ENCODE data around the gene DUSP22. TPM values are rescaled to one million over a fixed set of nuclear protein-coding genes. Genes with fewer than 3 reads are reported as not detected.

DUSP22 gene
- total RNA-seq, 4 donors from 2014 or later, result 35.4 to 213 (median 49.5) TPM

DNA sequence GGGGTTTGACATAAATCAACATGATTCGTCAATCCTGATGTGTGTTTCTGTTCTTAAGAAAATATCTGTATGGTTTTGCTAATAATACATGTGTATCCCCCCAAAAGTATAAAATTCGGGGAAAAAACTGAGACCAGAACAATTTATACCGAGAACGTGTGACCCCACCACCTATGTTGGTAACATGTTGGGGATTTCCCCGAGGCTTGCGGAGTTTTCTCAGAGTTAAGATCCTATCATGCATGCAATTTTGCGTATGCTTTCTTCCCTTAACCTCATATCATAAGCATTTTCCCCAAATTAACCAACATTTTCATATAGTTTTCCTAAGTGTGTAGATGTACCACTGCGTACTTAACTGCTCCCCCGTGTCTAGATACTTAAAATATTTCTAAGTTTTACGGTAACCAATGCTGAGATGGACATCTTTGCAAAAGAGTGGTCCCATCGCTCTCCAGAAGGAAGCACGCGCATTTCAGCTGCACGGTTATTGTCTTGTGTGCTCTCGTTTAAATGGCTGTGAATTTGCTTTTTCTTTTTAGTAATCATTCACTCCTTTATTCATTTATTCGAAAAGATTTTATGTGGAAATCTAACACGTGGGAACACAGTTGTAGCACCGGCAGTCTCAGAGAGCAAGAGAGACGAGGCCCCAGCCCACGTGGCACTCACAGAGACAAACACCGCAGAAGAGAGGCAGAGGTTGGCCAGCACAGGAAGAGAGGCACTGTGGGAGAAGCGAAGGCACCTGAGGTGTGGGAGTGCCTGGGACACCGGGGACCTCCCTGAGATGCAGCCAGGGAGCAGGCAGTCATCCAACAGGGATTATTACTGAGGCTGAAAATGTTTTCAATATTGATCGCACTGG is 86.0 kb downstream of the DUSP22 start:
- H3K27ac ChIP-seq, result no peak overlapping the region
- no peaks in the 10 kb centered on the region for H3K4me1 ChIP-seq
- WGBS, 2 donors (ENCODE audit: low coverage in 1 of 2), result 79 to 85% methylated on average over 24 of the region's 24 CpGs
- no peak overlapping the region for H3K4me3 ChIP-seq
- no peaks in the 10 kb centered on the region for H3K9me3 ChIP-seq
- TF ChIP-seq POLR2AphosphoS5 (IDR thresholded peaks at IDR 0.05) (no peak), EP300 (IDR thresholded peaks at IDR 0.05; ENCODE audit: low read depth) (no peak)
- TF ChIP-seq, protein P1, sequence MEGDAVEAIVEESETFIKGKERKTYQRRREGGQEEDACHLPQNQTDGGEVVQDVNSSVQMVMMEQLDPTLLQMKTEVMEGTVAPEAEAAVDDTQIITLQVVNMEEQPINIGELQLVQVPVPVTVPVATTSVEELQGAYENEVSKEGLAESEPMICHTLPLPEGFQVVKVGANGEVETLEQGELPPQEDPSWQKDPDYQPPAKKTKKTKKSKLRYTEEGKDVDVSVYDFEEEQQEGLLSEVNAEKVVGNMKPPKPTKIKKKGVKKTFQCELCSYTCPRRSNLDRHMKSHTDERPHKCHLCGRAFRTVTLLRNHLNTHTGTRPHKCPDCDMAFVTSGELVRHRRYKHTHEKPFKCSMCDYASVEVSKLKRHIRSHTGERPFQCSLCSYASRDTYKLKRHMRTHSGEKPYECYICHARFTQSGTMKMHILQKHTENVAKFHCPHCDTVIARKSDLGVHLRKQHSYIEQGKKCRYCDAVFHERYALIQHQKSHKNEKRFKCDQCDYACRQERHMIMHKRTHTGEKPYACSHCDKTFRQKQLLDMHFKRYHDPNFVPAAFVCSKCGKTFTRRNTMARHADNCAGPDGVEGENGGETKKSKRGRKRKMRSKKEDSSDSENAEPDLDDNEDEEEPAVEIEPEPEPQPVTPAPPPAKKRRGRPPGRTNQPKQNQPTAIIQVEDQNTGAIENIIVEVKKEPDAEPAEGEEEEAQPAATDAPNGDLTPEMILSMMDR (IDR thresholded peaks at IDR 0.05), result no peak
- H3K36me3 ChIP-seq, result no peaks in the 10 kb centered on the region
- in situ Hi-C loops (cut with MboI; ENCODE audit: low pct_ligation_motif_present in 1 of 4, low pct_unique_long_range_greater_than_20kb in 1 of 4, low sequenced_read_pairs in 3 of 4), result no loop called here
- intact Hi-C loops (cut with DNase I; ENCODE audit: low total_unique reads), result no loop called here
- DNase-seq, result no peak
- H3K27me3 ChIP-seq, result peaks cover 43% of the 10 kb centered on the region

DNA sequence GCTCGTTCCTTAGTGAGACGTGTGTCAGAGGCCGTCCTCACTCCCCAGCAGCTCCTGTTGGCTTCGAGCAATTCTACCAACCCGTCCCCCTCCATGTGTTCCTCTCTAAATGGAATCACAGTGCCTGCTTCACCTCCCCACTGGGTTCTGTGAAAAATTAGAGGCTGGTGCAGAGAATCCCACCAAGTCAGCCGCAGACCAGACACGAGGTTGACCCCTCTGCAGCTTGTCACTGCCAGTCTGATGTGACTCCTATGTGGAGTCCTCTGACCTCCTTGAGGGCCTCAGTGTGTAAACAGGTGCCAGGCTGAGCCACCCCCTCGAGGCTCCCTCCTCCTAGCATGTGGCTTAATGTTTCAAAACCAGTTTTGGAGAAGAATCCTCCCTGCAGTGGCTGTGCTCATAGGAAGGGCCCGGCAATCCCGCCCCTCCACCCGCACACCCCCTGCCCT is 86.7 kb downstream of the DUSP22 start:
- H3K4me3 ChIP-seq, result no peak overlapping the region
- peaks cover 37% of the 10 kb centered on the region for H3K27me3 ChIP-seq

DNA sequence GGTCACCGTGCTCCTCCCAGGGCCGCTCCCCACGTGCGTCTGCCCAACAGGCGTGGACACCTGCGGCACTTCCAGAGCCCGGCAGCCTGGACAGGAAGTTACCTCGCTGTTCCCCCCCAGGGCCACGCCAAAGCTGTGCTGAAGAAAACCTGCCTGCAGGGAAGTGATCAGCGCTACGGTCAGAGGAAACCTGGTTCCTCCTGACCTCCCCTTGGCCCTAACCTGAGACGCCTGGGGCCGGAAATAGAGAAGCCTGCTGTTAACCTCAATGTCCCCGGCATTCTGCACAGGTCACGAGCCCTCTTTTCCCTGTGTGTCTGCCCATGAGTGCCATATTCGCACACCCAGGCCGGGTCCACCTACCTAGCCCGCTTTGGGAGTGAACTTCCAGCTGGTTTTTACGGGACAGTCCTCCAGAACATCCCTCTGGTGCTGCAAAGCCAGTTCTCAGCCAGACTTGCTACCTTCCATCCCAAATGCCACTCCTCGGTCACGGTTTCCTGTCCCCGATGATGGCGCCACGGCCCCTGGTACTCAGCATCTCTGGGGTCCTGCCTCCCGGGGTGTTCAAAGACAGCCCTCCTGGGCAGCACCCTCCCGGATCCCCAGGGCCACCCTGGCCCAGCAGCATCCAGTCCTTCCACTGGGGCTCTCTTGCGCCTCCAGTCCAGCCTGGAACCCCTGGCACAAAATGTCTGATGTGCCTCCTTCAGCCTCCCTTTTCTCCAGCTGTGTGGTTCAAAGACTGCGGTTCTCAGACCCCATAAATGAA is 87.3 kb downstream of the DUSP22 start:
- TF ChIP-seq EP300 (IDR thresholded peaks at IDR 0.05; ENCODE audit: low read depth) (no peak), POLR2AphosphoS5 (IDR thresholded peaks at IDR 0.05) (no peak), POLR2A (IDR thresholded peaks at IDR 0.05) (no peak)
- TF ChIP-seq, protein P1 (IDR thresholded peaks at IDR 0.05), result no peak
- Histone ChIP-seq H3K4me1 (no peaks in the 10 kb centered on the region), H3K27ac (no peak overlapping the region), H3K27me3 (peaks cover 31% of the 10 kb centered on the region), H3K4me3 (no peak overlapping the region), H3K36me3 (no peaks in the 10 kb centered on the region), H3K9me3 (no peaks in the 10 kb centered on the region)
- intact Hi-C loops (cut with DNase I; ENCODE audit: low total_unique reads), result no loop called here
- 72 to 77% methylated on average over 6 to 28 of the region's 28 CpGs for WGBS, 2 donors (ENCODE audit: low coverage in 1 of 2)
- no peak for DNase-seq
- in situ Hi-C loops (cut with MboI; ENCODE audit: low pct_ligation_motif_present in 1 of 4, low pct_unique_long_range_greater_than_20kb in 1 of 4, low sequenced_read_pairs in 3 of 4), result no loop called here

More for the DNA sequence above, 86.7 kb downstream of the DUSP22 start:
- in situ Hi-C loops (cut with MboI; ENCODE audit: low pct_ligation_motif_present in 1 of 4, low pct_unique_long_range_greater_than_20kb in 1 of 4, low sequenced_read_pairs in 3 of 4), result no loop called here
- Histone ChIP-seq H3K9me3 (no peaks in the 10 kb centered on the region), H3K36me3 (no peaks in the 10 kb centered on the region), H3K4me1 (no peaks in the 10 kb centered on the region), H3K27ac (no peak overlapping the region)
- DNase-seq, result no peak
- TF ChIP-seq, protein P1 (IDR thresholded peaks at IDR 0.05), result no peak
- TF ChIP-seq POLR2AphosphoS5 (IDR thresholded peaks at IDR 0.05) (no peak), EP300 (IDR thresholded peaks at IDR 0.05; ENCODE audit: low read depth) (no peak), POLR2A (IDR thresholded peaks at IDR 0.05) (no peak)
- intact Hi-C loops (cut with DNase I; ENCODE audit: low total_unique reads), result no loop called here
- whole genome bisulfite sequencing, 2 donors (ENCODE audit: low coverage in 1 of 2), result 71 to 75% methylated on average over 6 to 11 of the region's 11 CpGs
